Neuronal stem cell (in vitro differentiated cells): ENCODE data around the gene MCRIP2.

Experiments
- DNase-seq: peaks from one replicate; pipeline ENCODE4 v3.0.0-alpha.2; 2013; ENCODE audit warnings: low spot score
- H2AFZ ChIP-seq: one replicate; pipeline ENCODE4 v1.6.1; 2013; ENCODE audit warnings: mild to moderate bottlenecking, low read length, inconsistent platforms
- H2AK5ac ChIP-seq: 2 replicates; pipeline ENCODE4 v1.6.1; 2013; ENCODE audit warnings: low read depth, mild to moderate bottlenecking, inconsistent platforms, low read length, moderate library complexity, mixed read lengths
- H2BK120ac ChIP-seq: 2 replicates; pipeline ENCODE4 v1.6.1; 2013; ENCODE audit warnings: low read depth, mild to moderate bottlenecking, inconsistent platforms, low read length, moderate library complexity, mixed read lengths
- H2BK12ac ChIP-seq: one replicate; pipeline ENCODE4 v1.6.1; 2013; ENCODE audit warnings: low read length, inconsistent platforms
- H2BK15ac ChIP-seq: 2 replicates; pipeline ENCODE4 v1.6.1; 2013; ENCODE audit warnings: mild to moderate bottlenecking, low read length, inconsistent platforms, mixed read lengths
- H2BK5ac ChIP-seq: one replicate; pipeline ENCODE4 v1.6.1; 2013; ENCODE audit warnings: inconsistent platforms, mild to moderate bottlenecking, low read length, moderate library complexity
- H3K14ac ChIP-seq: one replicate; pipeline ENCODE4 v1.6.1; 2013; ENCODE audit warnings: low read length, inconsistent platforms
- H3K18ac ChIP-seq: 2 replicates; pipeline ENCODE4 v1.6.1; 2013; ENCODE audit warnings: low read length, inconsistent platforms
- H3K23ac ChIP-seq: 2 replicates; pipeline ENCODE4 v1.6.1; 2013; ENCODE audit warnings: low read depth, mild to moderate bottlenecking, mixed read lengths, low read length, inconsistent platforms; ENCODE audit not compliant: poor library complexity
- H3K27ac ChIP-seq: replicated peaks from 3 replicates; pipeline ENCODE4 v1.5.1; 2013; ENCODE audit warnings: low read length, inconsistent platforms
- H3K27me3 ChIP-seq, 3 experiments: 2 replicates each; pipeline ENCODE4 v1.6.1; 2013; ENCODE audit warnings: low read length in 3 of 3, mild to moderate bottlenecking in 2 of 3, inconsistent platforms in 1 of 3, low read depth in 1 of 3, mixed read lengths in 1 of 3, moderate library complexity in 1 of 3; ENCODE audit not compliant: control insufficient read depth in 3 of 3, insufficient read depth in 3 of 3
- H3K36me3 ChIP-seq, 2 donors: replicated peaks in 1 of 2; 2 replicates each; pipeline ENCODE4 v1.6.1; 2013; ENCODE audit warnings: low read length in 2 of 2; ENCODE audit not compliant: control insufficient read depth in 2 of 2, insufficient read depth in 2 of 2
- H3K4ac ChIP-seq: 2 replicates; pipeline ENCODE4 v1.6.1; 2013; ENCODE audit warnings: inconsistent platforms, mild to moderate bottlenecking, low read length, moderate library complexity
- H3K4me1 ChIP-seq, 2 donors: 1 replicate in 1 of 2; 2 replicates in 1 of 2; pipeline ENCODE4 v1.6.1; 2013; ENCODE audit warnings: low read length in 2 of 2, low read depth in 1 of 2; ENCODE audit not compliant: control insufficient read depth in 2 of 2, insufficient read depth in 1 of 2
- H3K4me2 ChIP-seq: one replicate; pipeline ENCODE4 v1.6.1; 2013; ENCODE audit warnings: mild to moderate bottlenecking, low read length, inconsistent platforms; ENCODE audit not compliant: insufficient read depth, poor library complexity, severe bottlenecking
- H3K4me3 ChIP-seq, 2 donors: 2 replicates each; pipeline ENCODE4 v1.5.1; 2013; ENCODE audit warnings: low read length in 2 of 2, mild to moderate bottlenecking in 2 of 2, inconsistent platforms in 1 of 2, moderate library complexity in 1 of 2
- H3K79me1 ChIP-seq: one replicate; pipeline ENCODE4 v1.6.1; 2013; ENCODE audit warnings: low read depth, mild to moderate bottlenecking, inconsistent platforms, low read length, moderate library complexity
- H3K9ac ChIP-seq: one replicate; pipeline ENCODE4 v1.6.1; 2013; ENCODE audit warnings: mild to moderate bottlenecking, low read depth, low read length, inconsistent platforms; ENCODE audit not compliant: poor library complexity
- H3K9me3 ChIP-seq, 2 donors: replicated peaks in 1 of 2; 2 replicates each; pipeline versions ENCODE3 to v1.6.1; 2013; ENCODE audit warnings: low read length in 2 of 2, mild to moderate bottlenecking in 2 of 2, inconsistent platforms in 1 of 2, low read depth in 1 of 2, mixed read lengths in 1 of 2, moderate library complexity in 1 of 2; ENCODE audit not compliant: control insufficient read depth in 2 of 2, insufficient read depth in 1 of 2
- H4K8ac ChIP-seq: one replicate; pipeline ENCODE4 v1.6.1; 2013; ENCODE audit warnings: low read depth, mild to moderate bottlenecking, inconsistent platforms, low read length, moderate library complexity
- H4K91ac ChIP-seq: one replicate; pipeline ENCODE4 v1.6.1; 2013; ENCODE audit warnings: low read length, low read depth, mild to moderate bottlenecking, inconsistent platforms; ENCODE audit not compliant: poor library complexity
- WGBS, 2 donors: extraction: QIAGEN DNeasy Blood & Tissue Kit; methylation state at CpG; one replicate each; pipeline ENCODE4 v1.1.7; 2013; ENCODE audit warnings: missing lambda C conversion rate in 2 of 2, mixed read lengths in 1 of 2; ENCODE audit not compliant: insufficient read length in 2 of 2, insufficient replicate concordance in 1 of 2; ENCODE audit errors: extremely low coverage in 2 of 2; 5-methylcytosine and 5-hydroxymethylcytosine counted together

Gene MCRIP2

GRCh38 chr16:638836-639235, 2.8 kb upstream of the MCRIP2 start:
- no peak overlapping the region for H2AFZ ChIP-seq
- no peak overlapping the region for H4K8ac ChIP-seq
- no peak overlapping the region for H4K91ac ChIP-seq
- no peak overlapping the region for H3K4me2 ChIP-seq
- H2BK5ac ChIP-seq, result no peak overlapping the region
- H3K36me3 ChIP-seq, result peaks cover 5 to 15% of the 10 kb centered on the region in 2 donors
- H3K79me1 ChIP-seq, result peaks cover 13% of the 10 kb centered on the region
- H2BK15ac ChIP-seq, result peak overlapping the region; percentile 17
- no CpG with 5 or more reads among the region's 9 CpGs for WGBS, 2 donors
- H3K18ac ChIP-seq, result peak overlapping the region; percentile 42
- peak overlapping the region; percentile 82 for H2BK120ac ChIP-seq
- H2BK12ac ChIP-seq, result no peak overlapping the region
- peaks cover 0 to 20% (median 11%) of the 10 kb centered on the region in 3 experiments for H3K27me3 ChIP-seq
- no peaks in the 10 kb centered on the region for H3K9me3 ChIP-seq
- H3K4me3 ChIP-seq, result no peak overlapping the region
- H3K9ac ChIP-seq, result no peak overlapping the region
- H3K23ac ChIP-seq, result peak overlapping the region; percentile 18
- H3K4me1 ChIP-seq, result peaks cover 18 to 27% of the 10 kb centered on the region in 2 donors
- H2AK5ac ChIP-seq, result peak overlapping the region; percentile 79
- H3K27ac ChIP-seq, result no peak overlapping the region
- DNase-seq, result no peak
- H3K14ac ChIP-seq, result no peak overlapping the region
- no peak overlapping the region for H3K4ac ChIP-seq

GRCh38 chr16:640614-641013, 1.0 kb upstream of the MCRIP2 start:
- no peak for DNase-seq
- Histone ChIP-seq H3K4ac (no peak overlapping the region), H2BK5ac (no peak overlapping the region), H2AK5ac (peak overlapping the region; percentile 94), H4K91ac (no peak overlapping the region), H2AFZ (no peak overlapping the region), H2BK120ac (no peak overlapping the region), H3K9ac (no peak overlapping the region), H3K4me2 (no peak overlapping the region), H2BK15ac (peak overlapping the region; percentile 21), H3K14ac (no peak overlapping the region), H3K36me3 (no peaks in the 10 kb centered on the region), H2BK12ac (no peak overlapping the region), H3K23ac (no peak overlapping the region), H3K79me1 (peaks cover 5% of the 10 kb centered on the region), H3K27ac (no peak overlapping the region), H3K4me1 (peaks cover 15 to 23% of the 10 kb centered on the region in 2 donors), H3K27me3 (peaks cover 0 to 20% (median 11%) of the 10 kb centered on the region in 3 experiments), H3K4me3 (peak overlapping the region in 1 of 2 donors; percentile 53), H3K18ac (peak overlapping the region; percentile 94), H4K8ac (no peak overlapping the region), H3K9me3 (no peaks in the 10 kb centered on the region)
- no CpG with 5 or more reads among the region's 5 CpGs for WGBS, 2 donors

- Histone ChIP-seq H2BK15ac (no peak overlapping the region), H3K14ac (peak overlapping the region; percentile 98), H3K4me2 (peak overlapping the region; percentile 96), H3K4me1 (peaks cover 14 to 20% of the 10 kb centered on the region in 2 donors), H3K4ac (no peak overlapping the region), H3K9ac (peak overlapping the region; percentile 86), H2AFZ (peak overlapping the region; percentile 77), H3K23ac (peak overlapping the region; percentile 98), H4K8ac (peak overlapping the region; percentile 65), H3K79me1 (peaks cover 4% of the 10 kb centered on the region), H2BK120ac (no peak overlapping the region), H4K91ac (no peak overlapping the region), H3K36me3 (no peaks in the 10 kb centered on the region), H2BK12ac (no peak overlapping the region), H3K18ac (peak overlapping the region; percentile 91), H3K27ac (no peak overlapping the region), H3K27me3 (peaks cover 0 to 20% (median 11%) of the 10 kb centered on the region in 3 experiments), H3K4me3 (peak overlapping the region; percentile 53 to 84), H3K9me3 (no peaks in the 10 kb centered on the region), H2BK5ac (no peak overlapping the region), H2AK5ac (peak overlapping the region; percentile 47)
- no CpG with 5 or more reads among the region's 72 CpGs for WGBS, 2 donors
- no peak for DNase-seq
These were observed 791 bp downstream of the MCRIP2 start for GRCh38 chr16:642189-643049.

- Histone ChIP-seq H3K79me1 (peaks cover 9% of the 10 kb centered on the region), H2AK5ac (peak overlapping the region; percentile 47), H3K4me1 (peaks cover 9 to 16% of the 10 kb centered on the region in 2 donors), H4K91ac (no peak overlapping the region), H2BK5ac (no peak overlapping the region), H3K27me3 (peaks cover 0 to 20% (median 11%) of the 10 kb centered on the region in 3 experiments), H4K8ac (no peak overlapping the region), H3K4ac (no peak overlapping the region), H2AFZ (no peak overlapping the region), H3K9me3 (no peaks in the 10 kb centered on the region), H2BK120ac (no peak overlapping the region), H3K36me3 (no peaks in the 10 kb centered on the region), H3K18ac (no peak overlapping the region), H3K14ac (no peak overlapping the region), H3K4me2 (no peak overlapping the region), H3K9ac (no peak overlapping the region), H3K27ac (no peak overlapping the region), H2BK15ac (no peak overlapping the region), H3K23ac (peak overlapping the region; percentile 3), H3K4me3 (peak overlapping the region in 1 of 2 donors; percentile 53), H2BK12ac (no peak overlapping the region)
- no CpG with 5 or more reads among the region's 13 CpGs for WGBS, 2 donors
- no peak for DNase-seq
These were observed 1.4 kb downstream of the MCRIP2 start for GRCh38 chr16:643050-643368.
